MV-4-11 (cell line): ENCODE data around the gene SGCD.
"Not testable (repeated sequence)": the region's sequence is repeated elsewhere in the genome, so short reads cannot be mapped to it uniquely, and the experiment has no call there.

Experiments
- DNase-seq: peaks from one replicate; lab custom pipeline; 2025; lab: John Stamatoyannopoulos, UW

The SGCD gene

GRCh38 chr5:156570615-156571014 is 243.7 kb downstream of the SGCD start:
- no peak for DNase-seq

DNA sequence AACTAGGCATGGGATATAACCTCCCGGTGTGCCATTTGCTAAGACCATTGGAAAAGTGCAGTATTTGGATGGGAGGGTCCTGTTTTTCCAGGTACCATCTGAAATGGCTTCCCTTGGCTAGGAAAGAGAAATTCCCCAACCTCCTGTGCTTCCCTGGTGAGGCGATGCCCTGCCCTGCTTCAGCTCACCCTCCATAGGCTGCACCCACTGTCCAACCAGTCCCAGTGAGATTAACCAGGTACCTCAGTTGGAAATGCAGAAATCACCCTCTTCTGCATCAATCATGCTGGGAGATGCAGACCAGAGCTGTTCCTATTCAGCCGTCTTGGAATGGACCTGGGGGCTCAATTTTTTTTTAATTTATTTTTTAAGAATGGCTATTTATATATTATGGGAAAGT is 254.8 kb downstream of the SGCD start:
- no peak for DNase-seq

GRCh38 chr5:156582193-156582598 is 255.2 kb downstream of the SGCD start:
- no peak for DNase-seq

DNA sequence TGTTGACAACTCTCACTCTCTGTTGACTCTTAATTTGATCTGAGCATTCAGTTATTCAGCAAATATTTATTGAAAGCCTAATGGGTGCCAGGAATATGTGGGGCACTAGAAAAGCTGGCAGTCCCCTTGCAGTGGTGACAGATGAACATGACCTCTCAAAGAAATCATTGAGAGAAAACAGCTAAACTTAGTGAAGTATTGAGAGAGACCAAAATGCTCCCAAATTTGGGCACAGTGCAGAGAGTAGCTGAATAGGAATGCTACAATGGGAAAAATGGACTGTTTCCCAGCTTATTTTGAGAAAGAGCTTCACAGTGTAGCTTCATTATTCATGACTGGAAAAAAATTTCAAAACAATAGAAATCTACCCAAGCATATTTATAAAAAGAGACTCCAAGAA is 257.9 kb downstream of the SGCD start:
- DNase-seq = no peak

- no peak for DNase-seq
Observed at GRCh38 chr5:156585999-156586398, 259.0 kb downstream of the SGCD start.

DNA sequence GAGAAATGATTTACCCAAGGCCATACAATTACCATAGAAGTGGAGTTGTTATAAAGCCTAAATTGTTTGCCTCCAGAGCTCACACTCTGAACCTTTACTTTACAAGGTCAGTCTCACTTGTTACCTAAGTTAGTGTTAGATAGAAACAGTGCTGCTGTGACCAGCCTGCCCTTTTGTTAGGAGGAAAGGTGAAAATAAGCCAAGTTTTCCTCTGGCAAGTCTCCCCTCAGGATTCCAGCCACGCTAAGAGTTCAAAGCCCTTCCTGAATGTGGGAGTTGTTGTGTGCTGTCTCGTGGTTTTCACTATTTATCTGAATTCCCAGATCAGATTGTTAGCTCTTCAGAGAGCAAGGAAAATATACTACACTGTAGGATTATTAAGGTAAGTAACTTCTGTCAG is 260.0 kb downstream of the SGCD start:
- no peak for DNase-seq

DNA sequence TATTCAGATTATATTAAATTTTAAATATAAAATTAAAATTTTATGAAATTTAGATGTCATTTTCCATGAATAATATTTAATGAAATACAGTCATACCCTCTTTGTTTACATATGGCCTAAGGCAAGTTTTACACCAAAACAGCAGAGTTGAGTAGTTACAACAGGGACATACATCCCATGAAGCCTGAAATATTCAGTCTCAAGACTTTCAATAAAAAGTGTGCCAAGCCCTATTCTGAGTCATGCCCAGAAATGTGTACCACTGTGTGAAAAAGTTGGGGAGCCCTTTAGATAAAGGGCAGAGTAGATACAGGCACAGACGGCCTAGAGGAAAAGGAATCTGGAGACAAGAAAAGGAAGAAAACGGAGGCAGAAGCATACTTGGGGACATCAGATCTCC is 261.3 kb downstream of the SGCD start:
- DNase-seq = no peak

DNA sequence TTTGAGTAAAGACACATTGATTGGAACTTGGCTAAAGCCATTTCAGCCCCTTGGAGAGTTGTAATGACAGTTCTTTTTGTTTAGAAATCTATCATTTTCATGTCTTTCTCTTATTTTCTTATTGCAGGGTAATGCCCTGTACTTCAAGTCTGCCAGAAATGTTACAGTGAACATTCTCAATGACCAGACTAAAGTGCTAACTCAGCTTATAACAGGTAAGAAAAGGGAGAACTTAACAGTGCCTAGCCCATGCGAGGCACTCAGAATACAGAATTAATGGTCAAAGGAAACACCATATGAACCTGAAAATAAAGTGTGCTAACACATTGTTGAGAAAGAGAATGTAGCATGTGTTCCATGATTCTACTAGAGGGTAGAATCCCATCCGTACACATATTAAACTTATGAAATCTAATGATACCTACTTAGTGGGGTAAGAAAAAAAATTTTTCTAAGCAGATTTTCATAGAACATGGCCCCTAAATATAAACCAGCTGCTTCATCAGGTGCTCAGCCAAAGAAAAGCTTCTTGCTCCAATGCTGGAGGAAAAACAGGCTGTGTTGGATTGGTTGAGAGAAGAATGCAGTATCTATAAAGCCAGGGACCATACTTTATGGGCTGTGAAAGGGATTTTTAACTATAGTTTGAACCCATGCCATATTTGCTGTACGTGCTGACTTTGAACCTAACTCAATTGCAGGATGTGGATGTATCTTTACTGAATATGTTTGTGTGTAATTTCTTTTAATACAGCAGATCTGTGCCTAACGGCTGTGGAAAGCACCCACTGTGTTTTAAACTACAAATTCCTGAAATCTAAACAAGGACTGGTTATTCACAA is 262.4 kb downstream of the SGCD start:
- no peak for DNase-seq

GRCh38 chr5:156589946-156590216 is 262.9 kb downstream of the SGCD start:
- DNase-seq = no peak

- DNase-seq = no peak
Observed at GRCh38 chr5:156590978-156591377, 264.0 kb downstream of the SGCD start.

- no peak for DNase-seq
Observed at GRCh38 chr5:156591631-156592030, 264.7 kb downstream of the SGCD start.

DNA sequence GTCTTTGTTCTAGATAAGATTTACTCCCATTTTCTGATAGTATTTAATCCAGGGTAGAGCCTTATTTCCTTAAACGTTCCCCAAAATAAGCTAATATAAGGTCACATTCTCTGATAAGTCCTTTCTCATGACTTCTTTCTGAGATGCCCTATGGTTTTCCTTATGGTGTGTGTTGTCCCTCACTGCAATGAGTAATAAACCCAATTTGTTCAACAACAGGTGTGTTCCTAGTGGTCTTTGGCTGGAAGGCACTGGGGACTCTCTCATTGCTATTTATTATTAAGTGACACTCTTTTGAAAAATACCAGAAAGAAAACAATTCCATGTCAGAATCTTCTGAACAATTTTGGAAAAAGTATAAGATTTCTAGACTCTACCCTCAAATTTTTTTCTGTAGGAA is 266.6 kb downstream of the SGCD start:
- DNase-seq = no peak

- DNase-seq = no peak
Observed at GRCh38 chr5:156594406-156594805, 267.4 kb downstream of the SGCD start.

DNA sequence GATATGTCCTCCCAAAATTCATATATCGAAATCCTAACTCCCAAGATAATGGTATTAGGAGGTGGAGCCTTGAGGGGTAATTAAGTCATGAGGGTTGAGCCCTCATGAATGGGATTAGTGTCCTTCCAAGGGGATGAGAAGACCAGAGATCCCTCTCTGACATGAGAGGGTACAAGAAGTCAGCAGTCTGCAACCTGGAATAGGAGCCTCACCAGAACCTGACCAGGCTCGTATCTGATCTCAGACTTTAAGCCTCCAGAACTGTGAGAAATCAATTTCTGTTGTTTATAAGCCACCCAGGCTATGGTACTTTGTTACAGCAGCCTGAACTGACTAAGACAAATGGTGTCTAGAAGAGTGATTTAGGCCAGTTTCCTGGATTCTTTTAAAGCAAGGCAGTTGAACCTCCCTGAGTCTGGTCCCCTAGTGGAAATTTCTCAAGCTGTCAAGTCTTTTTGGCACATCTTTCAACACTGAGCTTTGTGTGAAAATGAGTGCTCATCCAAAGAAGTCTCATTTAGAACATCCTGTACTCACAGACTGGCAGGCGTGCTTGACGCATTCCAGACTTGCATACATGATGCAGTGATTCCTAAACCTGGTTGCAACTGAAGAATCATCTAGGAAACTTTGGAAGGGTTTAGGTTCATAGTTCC is 268.3 kb downstream of the SGCD start:
- no peak for DNase-seq

DNA sequence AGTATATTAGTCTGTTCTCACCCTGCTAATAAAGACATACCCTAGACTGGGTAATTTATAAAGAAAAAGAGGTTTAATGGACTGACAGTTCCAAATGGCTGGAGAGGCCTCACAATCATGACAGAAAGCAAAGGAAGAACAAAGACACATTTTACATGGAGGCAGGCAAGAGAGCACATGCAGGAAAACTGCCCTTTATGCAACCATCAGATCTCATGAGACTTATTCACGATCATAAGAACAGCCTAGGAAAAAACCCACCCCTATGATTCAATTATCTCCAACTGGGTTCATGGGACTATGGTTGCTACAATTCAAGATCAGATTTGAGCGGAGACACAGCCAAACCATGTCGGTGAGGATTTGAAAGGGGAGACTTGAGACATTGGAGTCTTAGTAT is 270.3 kb downstream of the SGCD start:
- no peak for DNase-seq

DNA sequence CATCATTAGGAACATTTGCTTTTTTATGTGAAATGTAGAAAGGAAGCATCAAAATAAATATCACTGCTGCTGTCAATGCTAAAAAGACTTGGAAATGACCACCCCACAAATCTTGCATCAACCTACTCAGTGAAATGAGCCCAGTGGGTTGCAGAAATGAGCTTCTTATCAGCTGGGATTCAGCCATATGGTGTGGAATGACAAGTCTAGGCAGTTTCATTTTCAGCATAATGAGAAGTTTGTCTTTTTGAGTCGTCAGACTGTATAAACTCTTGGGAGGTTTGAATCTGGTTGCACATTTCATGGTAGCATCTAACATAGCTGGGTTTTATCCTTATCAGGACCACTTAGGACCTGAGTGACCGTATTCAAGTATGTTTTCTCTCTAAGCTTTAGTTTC is 272.0 kb downstream of the SGCD start:
- DNase-seq = no peak

- DNase-seq = not testable (repeated sequence)
Observed at GRCh38 chr5:156610582-156610981, 283.6 kb downstream of the SGCD start.

- no peak for DNase-seq
Observed at GRCh38 chr5:156615901-156616300, 288.9 kb downstream of the SGCD start.

GRCh38 chr5:156617426-156617825 is 290.5 kb downstream of the SGCD start:
- no peak for DNase-seq

DNA sequence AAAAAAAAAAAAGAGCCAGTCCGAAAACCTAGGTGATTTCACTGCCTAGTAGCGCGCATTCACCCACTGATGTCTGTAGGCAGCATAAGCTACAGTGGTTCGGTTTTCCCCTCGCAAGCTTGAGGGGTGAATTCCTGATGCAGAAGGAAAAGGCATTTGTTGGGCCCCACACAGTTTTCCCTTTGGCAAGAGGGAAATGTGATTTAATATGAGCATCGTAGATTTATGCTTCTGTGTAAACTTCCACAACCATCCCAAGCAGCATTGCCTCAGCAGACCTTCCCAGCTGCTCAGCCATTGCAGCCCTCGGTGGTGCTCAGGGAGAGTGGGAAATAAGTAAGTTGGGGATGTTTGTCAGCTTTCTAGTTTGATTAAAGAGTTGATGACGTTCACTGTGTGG is 291.6 kb downstream of the SGCD start:
- no peak for DNase-seq

GRCh38 chr5:156621719-156622118 is 294.8 kb downstream of the SGCD start:
- DNase-seq = no peak

- no peak for DNase-seq
Observed at GRCh38 chr5:156623381-156624040, 296.5 kb downstream of the SGCD start.

GRCh38 chr5:156624686-156625085 is 297.7 kb downstream of the SGCD start:
- DNase-seq = no peak
